T-helper 17 cell (primary cell): ENCODE results near the gene HRH3. TPM values are rescaled to one million over a fixed set of nuclear protein-coding genes. Genes with fewer than 3 reads are reported as not detected.

Experiments used
- ATAC-seq: fragments of 150-1000 bp; cut with Tn5 transposase; 2 replicates; pipeline ENCODE4 v1.10.0; 2021; ENCODE audit warnings: mild to moderate bottlenecking, moderate library complexity
- DNase-seq, 3 donors: peaks; one replicate each; pipeline versions ENCODE4 v3.0.0 to v3.0.0-alpha.2; 2020 to 2021
- H3K9me3 ChIP-seq: one replicate; pipeline ENCODE4 v1.7.0; 2013; ENCODE audit warnings: low read length, mild to moderate bottlenecking; ENCODE audit not compliant: control insufficient read depth, poor library complexity, severe bottlenecking
- H3K27ac Mint-ChIP-seq: one replicate; pipeline ENCODE4 v1.8.0; 2022; ENCODE audit warnings: mild to moderate bottlenecking, moderate library complexity, mixed read lengths
- H3K27me3 Mint-ChIP-seq: one replicate; pipeline ENCODE4 v1.8.0; 2022; ENCODE audit warnings: mixed read lengths
- H3K36me3 Mint-ChIP-seq: one replicate; pipeline ENCODE4 v1.8.0; 2022; ENCODE audit warnings: low read depth, mixed read lengths
- H3K4me1 Mint-ChIP-seq: one replicate; pipeline ENCODE4 v1.8.0; 2022; ENCODE audit warnings: mild to moderate bottlenecking, mixed read lengths
- H3K4me3 Mint-ChIP-seq: one replicate; pipeline ENCODE4 v1.8.0; 2022; ENCODE audit warnings: mild to moderate bottlenecking, moderate library complexity, mixed read lengths
- total RNA-seq, 4 donors: library from RNA in 2 of 4; stranded (reverse) in 2 of 4; gene quantifications; one replicate each; pipeline ENCODE4 v1.2.3 and lab custom pipeline; 2022 to 2026

HRH3 gene
- total RNA-seq, 2 donors from 2014 or later: not detected

GRCh38 chr20:62214067-62214466 lies 6.0 kb downstream of the HRH3 start:
- H3K9me3 ChIP-seq: no peaks in the 10 kb centered on the region
- H3K4me1 Mint-ChIP-seq: no peaks in the 10 kb centered on the region
- no peak for DNase-seq
- no peak for ATAC-seq
- H3K36me3 Mint-ChIP-seq: no peaks in the 10 kb centered on the region
- no peak overlapping the region for H3K4me3 Mint-ChIP-seq
- H3K27ac Mint-ChIP-seq: no peak overlapping the region
- H3K27me3 Mint-ChIP-seq: peaks cover 19% of the 10 kb centered on the region

GRCh38 chr20:62212299-62212698 lies 7.8 kb downstream of the HRH3 start:
- H3K27ac Mint-ChIP-seq: no peak overlapping the region
- no peaks in the 10 kb centered on the region for H3K4me1 Mint-ChIP-seq
- peaks cover 4% of the 10 kb centered on the region for H3K27me3 Mint-ChIP-seq
- no peak overlapping the region for H3K4me3 Mint-ChIP-seq
- H3K36me3 Mint-ChIP-seq: no peaks in the 10 kb centered on the region
- no peaks in the 10 kb centered on the region for H3K9me3 ChIP-seq
- ATAC-seq (no peak), DNase-seq (no peak)

- H3K27me3 Mint-ChIP-seq: peaks cover 4% of the 10 kb centered on the region
- no peaks in the 10 kb centered on the region for H3K36me3 Mint-ChIP-seq
- no peak overlapping the region for H3K27ac Mint-ChIP-seq
- no peak overlapping the region for H3K4me3 Mint-ChIP-seq
- ATAC-seq: no peak
- no peaks in the 10 kb centered on the region for H3K4me1 Mint-ChIP-seq
- no peaks in the 10 kb centered on the region for H3K9me3 ChIP-seq
- DNase-seq: no peak
Observed at GRCh38 chr20:62211769-62212288, 8.2 kb downstream of the HRH3 start.

GRCh38 chr20:62211216-62211615 lies 8.9 kb downstream of the HRH3 start:
- no peaks in the 10 kb centered on the region for H3K9me3 ChIP-seq
- H3K27ac Mint-ChIP-seq: no peak overlapping the region
- DNase-seq (no peak), ATAC-seq (no peak)
- peaks cover under 1% of the 10 kb centered on the region for H3K4me1 Mint-ChIP-seq
- H3K36me3 Mint-ChIP-seq: no peaks in the 10 kb centered on the region
- peaks cover 4% of the 10 kb centered on the region for H3K27me3 Mint-ChIP-seq
- H3K4me3 Mint-ChIP-seq: no peak overlapping the region

DNA sequence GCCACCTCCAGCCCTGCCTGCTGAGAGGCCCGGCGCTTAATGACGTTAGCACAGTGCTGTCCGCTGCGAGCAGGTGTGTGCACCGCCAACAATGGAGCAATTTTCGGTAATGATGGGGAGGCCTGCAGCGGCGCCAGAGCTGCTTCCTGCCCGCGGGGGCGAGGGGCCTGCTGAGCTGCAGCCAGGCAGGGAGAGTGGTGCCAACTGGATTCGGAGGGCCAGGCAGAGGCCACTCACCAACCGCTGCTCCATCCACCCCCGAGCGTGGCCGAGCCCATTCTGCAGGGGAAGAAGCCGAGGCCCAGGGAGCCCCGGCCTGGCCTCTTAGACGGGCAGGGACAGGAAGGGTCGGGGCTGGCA lies 9.6 kb downstream of the HRH3 start:
- Mint-ChIP-seq H3K4me3 (no peak overlapping the region), H3K27me3 (peaks cover 4% of the 10 kb centered on the region), H3K4me1 (peaks cover 2% of the 10 kb centered on the region), H3K36me3 (no peaks in the 10 kb centered on the region), H3K27ac (no peak overlapping the region)
- DNase-seq: no peak
- no peaks in the 10 kb centered on the region for H3K9me3 ChIP-seq
- ATAC-seq: no peak

GRCh38 chr20:62209850-62210495 lies 10.1 kb downstream of the HRH3 start:
- no peak overlapping the region for H3K27ac Mint-ChIP-seq
- no peaks in the 10 kb centered on the region for H3K36me3 Mint-ChIP-seq
- no peak overlapping the region for H3K4me3 Mint-ChIP-seq

DNA sequence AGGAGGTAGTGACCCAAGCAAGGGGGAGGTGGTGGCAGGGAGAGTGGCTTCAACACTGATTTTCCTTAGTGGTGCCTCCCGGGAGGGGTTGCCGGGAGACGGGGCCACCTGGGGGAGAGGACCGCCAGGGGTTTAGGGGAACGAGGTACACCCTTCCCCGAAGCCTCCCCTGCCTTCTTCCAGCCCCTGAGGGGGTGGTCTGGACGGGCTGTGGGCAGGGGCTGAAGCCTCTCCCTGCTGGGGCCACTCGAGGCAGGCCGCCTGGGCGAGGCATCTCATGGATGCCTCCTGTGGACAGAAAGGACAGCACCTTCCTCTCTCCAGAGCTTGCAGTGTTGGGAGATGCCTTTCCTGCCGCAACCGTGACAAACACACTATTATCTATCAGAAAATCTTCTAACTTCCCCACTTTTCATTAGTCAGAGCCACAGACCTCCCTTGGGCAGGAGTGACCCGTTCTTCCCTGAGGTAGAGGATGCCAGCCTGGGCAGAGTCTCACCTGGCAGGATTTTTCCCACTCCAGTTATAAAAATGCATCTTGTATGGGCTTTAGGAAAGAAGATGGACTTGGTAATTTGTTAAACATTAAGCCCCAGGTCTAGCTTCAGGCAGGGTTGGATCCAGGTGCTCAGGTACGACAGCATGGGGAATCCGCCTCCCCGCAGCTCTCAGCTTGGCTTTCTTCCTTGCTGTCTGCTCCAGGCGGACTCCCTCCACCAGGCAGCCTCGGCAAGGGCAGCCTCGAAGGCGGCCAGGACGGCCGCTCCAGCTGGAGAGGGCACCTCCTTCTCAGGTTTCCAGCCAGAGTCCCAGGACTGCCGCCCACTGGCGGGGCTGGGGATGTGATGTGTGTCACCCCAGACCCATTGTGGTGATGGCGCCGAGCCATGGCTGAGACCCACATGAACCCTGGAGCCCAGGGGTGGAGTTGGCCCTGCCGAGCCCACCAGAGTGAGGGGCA lies 11.0 kb downstream of the HRH3 start:
- Mint-ChIP-seq H3K4me3 (no peak overlapping the region), H3K27me3 (no peaks in the 10 kb centered on the region), H3K4me1 (peaks cover 2% of the 10 kb centered on the region), H3K36me3 (no peaks in the 10 kb centered on the region), H3K27ac (no peak overlapping the region)
- no peaks in the 10 kb centered on the region for H3K9me3 ChIP-seq
- ATAC-seq (no peak), DNase-seq (no peak)

More at GRCh38 chr20:62209850-62210495, 10.1 kb downstream of the HRH3 start:
- ATAC-seq (no peak), DNase-seq (no peak)
- Mint-ChIP-seq H3K27me3 (peaks cover under 1% of the 10 kb centered on the region), H3K4me1 (peaks cover 2% of the 10 kb centered on the region)
- no peaks in the 10 kb centered on the region for H3K9me3 ChIP-seq

- ATAC-seq (no peak), DNase-seq (no peak)
- Mint-ChIP-seq H3K4me3 (no peak overlapping the region), H3K4me1 (peaks cover 2% of the 10 kb centered on the region), H3K27me3 (no peaks in the 10 kb centered on the region), H3K36me3 (no peaks in the 10 kb centered on the region), H3K27ac (no peak overlapping the region)
- H3K9me3 ChIP-seq: no peaks in the 10 kb centered on the region
Observed at GRCh38 chr20:62208061-62208794, 11.8 kb downstream of the HRH3 start.

DNA sequence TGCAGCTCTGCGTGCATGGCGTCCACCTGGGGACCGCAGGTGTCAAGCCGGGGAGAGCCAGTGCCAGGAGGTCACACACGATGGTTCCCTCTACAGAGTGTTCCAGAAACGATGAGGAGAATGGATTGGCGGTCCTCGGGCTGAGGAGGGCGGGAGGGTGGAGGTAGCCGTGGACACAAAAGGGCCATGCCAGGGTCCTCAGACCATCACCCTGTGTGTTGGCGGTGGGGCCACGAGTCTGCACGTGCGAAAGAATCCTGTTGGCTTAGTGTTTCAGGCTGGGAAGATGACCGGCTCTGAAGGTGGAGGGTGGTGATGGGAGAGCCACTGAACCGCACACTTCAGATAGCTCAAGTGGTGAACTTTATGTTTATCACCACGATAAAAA lies 13.7 kb downstream of the HRH3 start:
- DNase-seq (no peak), ATAC-seq (no peak)
- no peaks in the 10 kb centered on the region for H3K27me3 Mint-ChIP-seq
- H3K36me3 Mint-ChIP-seq: no peaks in the 10 kb centered on the region
- H3K4me1 Mint-ChIP-seq: peaks cover 2% of the 10 kb centered on the region
- H3K9me3 ChIP-seq: no peaks in the 10 kb centered on the region
- H3K4me3 Mint-ChIP-seq: no peak overlapping the region
- H3K27ac Mint-ChIP-seq: no peak overlapping the region

GRCh38 chr20:62205618-62206387 lies 14.3 kb downstream of the HRH3 start:
- Mint-ChIP-seq H3K4me3 (no peak overlapping the region), H3K27ac (no peak overlapping the region), H3K27me3 (no peaks in the 10 kb centered on the region), H3K36me3 (no peaks in the 10 kb centered on the region), H3K4me1 (peaks cover 2% of the 10 kb centered on the region)
- no peaks in the 10 kb centered on the region for H3K9me3 ChIP-seq
- ATAC-seq: no peak
- DNase-seq: no peak

- H3K9me3 ChIP-seq: no peaks in the 10 kb centered on the region
- no peak overlapping the region for H3K4me3 Mint-ChIP-seq
- H3K36me3 Mint-ChIP-seq: peaks cover 4% of the 10 kb centered on the region
- peaks cover 2% of the 10 kb centered on the region for H3K4me1 Mint-ChIP-seq
- DNase-seq: no peak
- no peaks in the 10 kb centered on the region for H3K27me3 Mint-ChIP-seq
- H3K27ac Mint-ChIP-seq: no peak overlapping the region
- ATAC-seq: no peak
Observed at GRCh38 chr20:62203378-62204030, 16.6 kb downstream of the HRH3 start.

DNA sequence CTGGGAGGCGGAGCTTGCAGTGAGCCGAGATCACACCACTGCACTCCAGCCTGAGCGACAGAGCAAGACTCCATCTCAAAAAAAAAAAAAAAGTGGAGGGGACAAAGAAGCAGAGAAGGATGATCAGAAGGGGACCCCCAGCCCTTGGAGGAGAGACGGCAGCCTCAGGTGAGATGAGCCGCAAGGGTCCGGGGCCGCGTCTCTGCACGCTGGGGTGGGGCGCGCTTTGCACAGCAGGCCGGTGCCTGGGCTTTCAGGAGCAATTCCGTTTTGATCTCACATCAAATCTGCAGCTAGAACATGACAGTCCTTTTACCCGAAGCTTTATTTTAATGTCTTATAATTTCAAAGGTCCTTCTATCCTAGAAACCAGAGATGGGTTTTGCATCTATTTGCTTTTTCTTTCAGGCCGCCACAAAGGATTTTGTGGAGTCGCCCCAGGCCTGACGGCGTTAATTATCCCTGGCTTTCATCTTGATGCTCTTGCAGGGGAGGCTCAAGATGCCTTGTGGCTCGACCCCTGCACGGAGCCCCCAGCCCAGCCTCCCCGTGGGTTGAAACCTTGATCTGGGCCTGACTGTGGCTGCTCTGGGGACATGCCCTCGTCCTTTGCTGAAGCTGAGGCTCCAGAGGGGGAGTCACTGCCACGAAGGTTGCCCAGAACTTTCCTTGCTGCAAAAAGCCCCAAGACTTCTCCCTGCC lies 17.3 kb downstream of the HRH3 start:
- Mint-ChIP-seq H3K27ac (no peak overlapping the region), H3K36me3 (peaks cover 4% of the 10 kb centered on the region), H3K4me1 (peaks cover 2% of the 10 kb centered on the region), H3K27me3 (no peaks in the 10 kb centered on the region), H3K4me3 (no peak overlapping the region)
- no peaks in the 10 kb centered on the region for H3K9me3 ChIP-seq
- peak in 1 of 3 donors; percentile 2 for DNase-seq
- ATAC-seq: no peak
